Adipocyte (in vitro differentiated cells): ENCODE measurements around the gene NDUFB10.

Experiments used
- DNase-seq: peaks from one replicate; pipeline ENCODE4 v3.0.0-alpha.2; 2015; ENCODE audit warnings: low read depth
- H3K27me3 ChIP-seq: replicated peaks from 2 replicates; pipeline ENCODE4 v1.7.0; 2013; ENCODE audit warnings: mild to moderate bottlenecking, low read length, moderate library complexity; ENCODE audit not compliant: control insufficient read depth, insufficient read depth
- H3K36me3 ChIP-seq: 2 replicates; pipeline ENCODE4 v1.7.0; 2013; ENCODE audit warnings: low read length, mild to moderate bottlenecking, moderate library complexity; ENCODE audit not compliant: control insufficient read depth, insufficient read depth, severe bottlenecking
- H3K4me1 ChIP-seq: 2 replicates; pipeline ENCODE4 v1.7.0; 2013; ENCODE audit warnings: mild to moderate bottlenecking, low read length, moderate library complexity; ENCODE audit not compliant: control insufficient read depth, insufficient read depth
- H3K4me3 ChIP-seq: 2 replicates; pipeline ENCODE4 v1.7.0; 2013; ENCODE audit warnings: mild to moderate bottlenecking, low read length, moderate library complexity
- H3K9ac ChIP-seq: 2 replicates; pipeline ENCODE4 v1.7.0; 2013; ENCODE audit warnings: mild to moderate bottlenecking, low read length, moderate library complexity
- H3K9me3 ChIP-seq: 2 replicates; pipeline ENCODE4 v1.7.0; 2013; ENCODE audit warnings: mild to moderate bottlenecking, low read length, moderate library complexity; ENCODE audit not compliant: control insufficient read depth

NDUFB10 gene

DNA sequence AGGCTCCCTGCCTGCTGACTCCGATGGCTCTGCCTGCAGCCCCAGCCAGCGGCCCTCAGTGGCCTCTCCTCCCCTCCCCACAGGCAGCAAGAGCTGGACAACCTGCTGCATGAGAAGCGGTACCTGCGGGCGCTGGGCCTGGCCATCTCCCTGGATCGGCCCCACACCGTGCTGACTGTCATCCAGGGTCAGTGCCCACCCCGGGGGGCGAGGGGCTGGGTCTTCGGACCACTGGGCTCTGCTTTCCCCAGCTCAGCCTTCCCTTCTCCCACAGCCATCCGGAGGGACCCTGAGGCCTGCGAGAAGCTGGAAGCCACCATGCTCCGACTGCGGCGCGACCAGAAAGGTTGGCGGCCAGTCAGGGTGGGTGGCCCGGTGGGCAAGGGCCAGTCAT, 18.5 kb downstream of the NDUFB10 start:
- peaks cover 6% of the 10 kb centered on the region for H3K27me3 ChIP-seq
- H3K4me1 ChIP-seq, result peaks cover 5% of the 10 kb centered on the region
- H3K36me3 ChIP-seq, result peaks cover 46% of the 10 kb centered on the region
- H3K9me3 ChIP-seq, result no peaks in the 10 kb centered on the region
- H3K4me3 ChIP-seq, result no peak overlapping the region
- no peak for DNase-seq
- no peak overlapping the region for H3K9ac ChIP-seq

DNA sequence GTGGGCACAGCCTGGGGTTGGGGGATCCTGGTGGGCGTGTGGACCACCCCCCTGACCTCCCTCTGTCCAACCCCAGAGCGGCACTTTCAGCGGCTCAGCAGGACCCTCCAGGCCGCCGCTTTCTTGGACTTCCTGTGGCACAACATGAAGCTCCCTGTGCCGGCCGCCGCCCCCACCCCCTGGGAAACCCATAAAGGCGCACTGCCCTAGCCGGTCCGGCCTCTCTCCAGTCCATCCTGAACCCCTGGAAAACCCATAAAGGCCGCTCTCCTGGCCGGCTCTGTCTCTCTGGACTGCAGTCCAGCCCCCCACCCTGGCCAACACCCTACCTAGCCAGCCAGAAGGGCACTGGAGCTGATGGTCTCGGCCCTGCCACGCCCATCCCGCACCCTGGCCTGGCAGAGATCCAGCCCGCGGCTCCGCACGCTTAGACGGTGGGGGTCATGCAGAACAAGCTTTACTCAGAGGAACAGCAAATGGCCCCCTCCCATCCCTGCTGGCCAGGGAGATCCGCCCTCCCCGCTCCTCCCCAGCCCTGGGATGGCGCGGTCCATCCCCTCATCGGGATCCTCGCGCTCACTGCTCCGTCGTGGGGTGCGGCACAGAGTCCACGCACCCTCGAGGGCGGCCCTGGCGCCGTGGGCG, 19.3 kb downstream of the NDUFB10 start:
- no peak overlapping the region for H3K9ac ChIP-seq
- peaks cover 46% of the 10 kb centered on the region for H3K36me3 ChIP-seq
- peaks cover 4% of the 10 kb centered on the region for H3K4me1 ChIP-seq
- no peak for DNase-seq
- no peak overlapping the region for H3K4me3 ChIP-seq
- no peaks in the 10 kb centered on the region for H3K9me3 ChIP-seq
- H3K27me3 ChIP-seq, result peaks cover 6% of the 10 kb centered on the region

DNA sequence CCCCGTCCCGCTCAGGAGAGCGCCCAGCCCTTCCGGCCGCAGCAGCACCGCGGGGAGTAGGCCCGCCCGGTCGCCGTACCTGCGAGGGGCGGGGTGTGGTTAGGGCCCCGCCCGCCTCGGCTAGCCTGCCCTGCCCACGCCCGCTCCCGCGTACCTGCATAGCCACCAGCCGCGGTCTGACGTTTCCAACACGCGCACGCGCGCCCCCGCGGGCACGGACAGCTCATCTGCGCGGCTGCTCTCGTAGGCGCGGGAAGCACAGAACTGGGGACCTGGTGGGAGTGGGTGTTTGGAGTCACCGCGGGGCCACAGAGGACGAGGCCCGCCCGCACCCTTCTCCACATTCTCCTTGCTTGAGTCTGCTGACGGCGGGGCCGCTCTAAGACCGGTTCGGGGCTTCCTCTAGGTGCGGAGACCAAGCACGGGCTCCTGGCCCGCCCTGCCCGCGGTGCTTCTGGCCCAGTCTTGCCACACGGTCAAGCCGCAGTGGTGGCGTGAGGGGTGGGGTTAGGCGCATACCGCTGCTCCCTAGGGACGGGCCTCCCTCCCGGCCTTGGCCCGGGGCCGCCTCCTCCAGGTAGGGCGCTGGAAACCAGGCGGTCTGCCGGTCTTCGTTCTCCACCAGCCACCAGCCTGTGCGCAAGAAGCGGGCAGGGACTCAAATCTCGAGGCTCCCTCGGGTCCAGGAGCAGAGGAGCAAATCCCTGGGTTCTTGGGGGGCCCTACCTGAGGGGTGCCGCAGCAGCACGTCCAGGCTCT, 20.1 kb downstream of the NDUFB10 start:
- H3K36me3 ChIP-seq, result peaks cover 43% of the 10 kb centered on the region
- no peak overlapping the region for H3K9ac ChIP-seq
- no peaks in the 10 kb centered on the region for H3K9me3 ChIP-seq
- no peak overlapping the region for H3K4me3 ChIP-seq
- no peak for DNase-seq
- H3K27me3 ChIP-seq, result peaks cover 6% of the 10 kb centered on the region
- peaks cover 4% of the 10 kb centered on the region for H3K4me1 ChIP-seq

- H3K36me3 ChIP-seq, result peaks cover 36% of the 10 kb centered on the region
- peaks cover 11% of the 10 kb centered on the region for H3K4me1 ChIP-seq
- no peak for DNase-seq
- H3K9me3 ChIP-seq, result no peaks in the 10 kb centered on the region
- H3K9ac ChIP-seq, result no peak overlapping the region
- no peak overlapping the region for H3K4me3 ChIP-seq
- peaks cover 6% of the 10 kb centered on the region for H3K27me3 ChIP-seq
These were observed 20.9 kb downstream of the NDUFB10 start for GRCh38 chr16:1980030-1980769.

DNA sequence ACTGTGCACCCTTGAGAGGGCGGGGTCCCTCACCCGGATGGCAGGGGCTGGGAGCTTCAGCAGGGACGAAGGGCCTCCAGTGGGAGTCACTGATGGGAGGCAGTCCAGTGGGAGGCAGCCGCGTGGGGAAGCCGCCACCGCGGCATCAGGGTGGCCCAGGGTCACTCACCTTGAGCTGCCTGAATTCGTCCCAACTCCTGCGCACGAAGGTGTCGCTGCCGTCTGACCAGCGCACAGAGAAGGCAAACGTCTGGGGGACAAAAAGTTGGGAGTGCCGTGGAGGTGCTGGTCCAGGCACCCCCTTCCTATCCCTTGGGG, 21.4 kb downstream of the NDUFB10 start:
- Histone ChIP-seq H3K9ac (no peak overlapping the region), H3K27me3 (peaks cover 6% of the 10 kb centered on the region), H3K4me1 (peaks cover 15% of the 10 kb centered on the region), H3K4me3 (no peak overlapping the region), H3K36me3 (peaks cover 31% of the 10 kb centered on the region), H3K9me3 (no peaks in the 10 kb centered on the region)
- no peak for DNase-seq

GRCh38 chr16:1981398-1981836, 22.1 kb downstream of the NDUFB10 start, which contains the start of gene NOXO1:
TSS of gene NOXO1 (minus strand) at chr16:1981469. CDS start at chr16:1981179, 290 bp downstream.
- H3K4me3 ChIP-seq, result no peak within 1 kb of the TSS
- DNase-seq, result no peak
- peaks cover 6% of the 10 kb centered on the region for H3K27me3 ChIP-seq
- H3K4me1 ChIP-seq, result peaks cover 15% of the 10 kb centered on the region
- no peaks in the 10 kb centered on the region for H3K9me3 ChIP-seq
- H3K36me3 ChIP-seq, result peaks cover 31% of the 10 kb centered on the region
- H3K9ac ChIP-seq, result no peak within 1 kb of the TSS

DNA sequence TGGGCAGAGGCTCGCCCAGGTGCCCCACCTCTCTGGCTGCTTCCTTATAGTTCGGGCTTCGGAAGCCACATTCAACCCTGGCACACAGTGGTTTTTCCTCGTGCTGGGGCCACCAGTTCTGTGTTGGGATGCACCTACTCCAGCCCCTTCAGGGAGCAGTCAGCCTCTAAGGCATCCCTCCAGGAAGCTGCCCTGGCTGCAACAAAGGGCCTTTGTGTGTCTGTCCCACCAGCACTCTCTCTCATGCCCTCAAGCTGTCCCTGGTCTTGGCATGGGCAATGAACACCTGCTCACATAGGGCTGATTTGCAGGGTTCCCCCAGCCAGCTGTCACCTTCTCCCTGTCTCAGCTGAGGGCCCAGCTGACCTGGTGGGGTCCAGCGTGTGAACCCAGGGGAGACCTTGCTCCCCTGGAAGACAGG, 22.7 kb downstream of the NDUFB10 start:
- Histone ChIP-seq H3K9ac (no peak overlapping the region), H3K9me3 (no peaks in the 10 kb centered on the region), H3K27me3 (peaks cover 6% of the 10 kb centered on the region), H3K36me3 (peaks cover 28% of the 10 kb centered on the region), H3K4me1 (peaks cover 15% of the 10 kb centered on the region), H3K4me3 (no peak overlapping the region)
- DNase-seq, result no peak

GRCh38 chr16:1982991-1983543, 23.7 kb downstream of the NDUFB10 start:
- Histone ChIP-seq H3K36me3 (peaks cover 19% of the 10 kb centered on the region), H3K4me1 (peaks cover 15% of the 10 kb centered on the region), H3K27me3 (peaks cover 6% of the 10 kb centered on the region), H3K9me3 (no peaks in the 10 kb centered on the region), H3K4me3 (peak overlapping the region; percentile 76), H3K9ac (peak overlapping the region; percentile 78)
- DNase-seq, result no peak

GRCh38 chr16:1983544-1984346, 24.4 kb downstream of the NDUFB10 start, which contains the start of gene GFER:
TSS of gene GFER (plus strand) at chr16:1984193. CDS start at chr16:1984219, 26 bp downstream.
- peak; percentile 96 for DNase-seq
- Histone ChIP-seq H3K27me3 (peaks cover 6% of the 10 kb centered on the region), H3K36me3 (peaks cover 13% of the 10 kb centered on the region), H3K4me1 (peaks cover 15% of the 10 kb centered on the region), H3K9ac (peak within 1 kb of the TSS; percentile 78), H3K4me3 (peak within 1 kb of the TSS; percentile 76), H3K9me3 (no peaks in the 10 kb centered on the region)

DNA sequence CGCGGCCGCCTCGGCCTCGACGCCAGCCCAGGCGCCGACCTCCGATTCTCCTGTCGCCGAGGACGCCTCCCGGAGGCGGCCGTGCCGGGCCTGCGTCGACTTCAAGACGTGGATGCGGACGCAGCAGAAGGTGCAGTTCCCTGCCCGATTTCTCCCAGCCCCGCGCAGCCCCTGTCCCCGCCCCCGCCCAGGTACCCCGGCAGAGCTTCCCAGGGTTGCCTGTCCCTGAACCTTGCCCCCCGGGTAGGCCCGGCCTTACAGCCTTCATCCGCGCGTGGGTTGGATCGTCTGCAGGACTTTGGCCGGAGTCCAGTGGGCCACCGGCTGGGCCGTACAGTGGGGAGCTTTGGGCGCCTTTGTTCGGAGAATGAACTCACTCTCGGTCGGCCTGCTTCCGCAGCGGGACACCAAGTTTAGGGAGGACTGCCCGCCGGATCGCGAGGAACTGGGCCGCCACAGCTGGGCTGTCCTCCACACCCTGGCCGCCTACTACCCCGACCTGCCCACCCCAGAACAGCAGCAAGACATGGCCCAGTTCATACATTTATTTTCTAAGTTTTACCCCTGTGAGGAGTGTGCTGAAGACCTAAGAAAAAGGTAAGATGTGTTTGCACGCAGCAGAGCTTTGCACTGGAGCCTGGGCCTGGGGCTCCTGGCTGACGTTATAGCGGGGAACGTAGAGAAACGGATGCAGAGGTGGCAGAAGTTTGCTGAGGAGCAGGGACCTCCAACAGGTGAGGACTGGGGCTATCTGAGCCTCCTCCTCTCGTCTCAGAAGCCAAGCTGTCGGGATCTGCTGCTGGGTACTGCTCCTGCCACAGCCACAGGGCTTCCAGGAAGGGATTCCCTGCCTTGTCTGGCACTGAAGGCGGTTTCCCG, 25.2 kb downstream of the NDUFB10 start:
- peaks cover 10% of the 10 kb centered on the region for H3K27me3 ChIP-seq

More for the DNA sequence above, 25.2 kb downstream of the NDUFB10 start:
- peak overlapping the region; percentile 76 for H3K4me3 ChIP-seq
- H3K4me1 ChIP-seq, result peaks cover 12% of the 10 kb centered on the region
- H3K36me3 ChIP-seq, result peaks cover 11% of the 10 kb centered on the region
- DNase-seq, result peak; percentile 51
- no peaks in the 10 kb centered on the region for H3K9me3 ChIP-seq
- peak overlapping the region; percentile 78 for H3K9ac ChIP-seq
